GM21529 (cell line): ENCODE measurements around the gene ZNF414.
A peak's percentile ranks its signal among the peaks of the same experiment; 100 is the strongest.

Experiments
- ATAC-seq: cut with Tn5 transposase; IDR thresholded peaks from one replicate; pipeline ENCODE4 v1.9.1; 2021; ENCODE audit not compliant: unreplicated experiment

Gene ZNF414

DNA sequence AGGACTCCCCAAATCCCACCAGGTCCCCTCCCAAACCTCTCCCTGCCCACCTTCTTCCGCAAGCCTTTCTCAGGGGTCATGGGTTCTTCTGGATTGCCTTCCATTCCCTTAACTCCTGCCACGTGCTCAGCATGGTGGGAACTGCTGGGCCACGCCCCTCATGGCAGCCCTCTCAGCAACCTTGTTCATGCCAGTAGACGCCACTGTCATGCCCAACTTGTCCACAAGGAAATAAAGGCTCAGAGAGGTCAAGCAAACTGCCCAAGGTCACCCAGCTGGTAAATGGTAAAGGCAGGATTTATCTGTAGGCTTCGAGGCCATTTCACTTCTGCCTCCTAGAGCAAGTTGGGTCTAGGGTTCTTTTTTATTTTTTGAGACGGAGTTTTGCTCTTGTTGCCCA is 22.4 kb downstream of the ZNF414 start:
- ATAC-seq, result no peak

DNA sequence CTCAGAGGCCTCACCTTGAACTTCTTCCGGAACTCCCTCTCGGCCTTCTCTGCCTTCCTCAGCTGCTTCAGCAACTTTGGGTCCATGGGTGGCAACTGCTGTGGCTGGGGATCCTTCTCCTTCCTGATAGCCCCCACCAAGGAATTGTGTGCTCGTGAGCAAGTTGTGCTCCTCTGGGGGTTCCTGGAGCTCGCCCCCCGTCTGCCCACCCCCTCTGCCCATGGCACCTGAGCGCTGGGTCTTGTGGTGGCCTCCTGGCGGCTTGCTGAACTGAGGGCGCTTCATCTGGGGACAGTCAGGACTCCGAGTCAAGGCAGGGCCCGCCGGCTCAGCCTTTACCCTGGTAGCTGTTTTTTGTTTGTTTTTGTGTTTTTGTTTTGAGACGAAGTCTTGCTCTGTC is 23.1 kb downstream of the ZNF414 start:
- ATAC-seq, result no peak

DNA sequence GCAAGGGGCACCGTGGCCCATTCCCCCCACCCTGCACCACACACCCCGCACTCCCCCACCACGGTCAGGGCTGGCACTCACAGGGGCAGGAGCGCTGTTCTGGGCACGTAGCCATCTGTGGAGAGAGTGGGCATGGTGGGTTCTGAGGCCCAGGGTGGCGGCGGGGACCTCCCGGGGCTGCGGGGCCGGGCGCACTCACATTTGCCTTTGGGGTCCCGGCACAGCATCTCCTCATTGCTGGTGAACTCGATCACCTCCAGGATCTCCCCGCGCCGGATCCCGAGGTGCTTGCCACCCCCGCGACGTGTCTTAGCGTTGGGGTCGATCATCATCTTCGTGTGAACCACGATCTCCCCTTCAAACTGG is 23.6 kb downstream of the ZNF414 start:
- no peak for ATAC-seq

DNA sequence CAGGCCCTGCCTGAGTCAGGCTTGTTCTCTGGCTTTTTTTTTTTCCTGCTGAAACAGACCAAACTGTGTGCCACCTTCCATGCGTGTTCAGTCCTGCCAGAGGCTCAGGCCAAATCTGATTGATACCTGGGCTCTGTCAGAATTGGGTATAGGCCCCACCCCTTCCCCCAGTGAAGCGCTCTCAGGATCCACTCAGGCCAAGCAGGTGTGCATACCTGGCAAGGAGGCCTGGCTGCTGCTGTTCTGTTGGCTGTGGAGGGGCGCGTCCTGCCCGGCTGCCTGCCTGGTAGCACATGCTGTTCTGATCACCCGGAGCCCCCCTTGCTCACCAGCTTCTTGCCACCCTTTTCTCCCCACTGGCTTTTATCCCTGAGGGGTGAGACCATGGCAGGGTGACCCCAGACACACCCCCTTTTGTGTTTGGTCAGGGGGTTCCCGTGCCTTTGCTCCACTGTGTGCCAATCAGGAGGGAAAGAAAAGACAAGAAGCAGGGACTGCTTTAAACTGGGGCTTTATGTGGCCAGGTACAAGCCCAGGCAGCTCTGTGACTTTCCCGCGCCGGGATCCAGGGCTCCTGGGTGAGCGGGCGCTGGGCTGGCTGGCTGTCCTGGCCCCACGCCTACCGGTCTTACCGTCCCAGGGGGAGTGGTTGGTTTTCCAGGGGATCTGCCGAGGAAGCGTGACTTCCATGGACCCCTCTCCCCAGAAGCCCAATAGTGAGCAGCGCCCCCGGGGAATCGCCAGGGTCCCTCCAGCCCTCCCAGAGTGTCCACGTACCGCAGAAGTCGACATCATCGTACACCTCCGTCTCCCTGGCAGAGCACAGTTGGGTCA is 24.2 kb downstream of the ZNF414 start:
- no peak for ATAC-seq

DNA sequence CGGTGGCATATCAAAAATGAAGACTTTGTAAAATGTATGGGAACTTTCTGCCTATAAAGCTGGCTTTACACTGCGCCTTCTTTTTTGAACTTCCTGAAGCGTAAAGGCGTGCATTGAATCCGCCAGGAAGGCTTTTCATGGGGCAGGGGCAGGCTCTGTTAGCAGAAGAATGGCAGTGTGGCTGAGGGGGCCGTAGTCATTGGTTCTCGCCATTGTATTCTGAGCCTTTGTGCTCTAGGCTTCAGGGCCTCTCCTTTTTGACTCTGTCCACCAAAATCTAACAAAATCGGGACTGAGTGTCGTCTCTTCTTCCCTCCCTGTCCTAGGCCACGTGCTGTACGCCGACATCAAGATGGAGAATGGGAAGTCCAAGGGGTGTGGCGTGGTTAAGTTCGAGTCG is 25.6 kb downstream of the ZNF414 start:
- ATAC-seq, result no peak

DNA sequence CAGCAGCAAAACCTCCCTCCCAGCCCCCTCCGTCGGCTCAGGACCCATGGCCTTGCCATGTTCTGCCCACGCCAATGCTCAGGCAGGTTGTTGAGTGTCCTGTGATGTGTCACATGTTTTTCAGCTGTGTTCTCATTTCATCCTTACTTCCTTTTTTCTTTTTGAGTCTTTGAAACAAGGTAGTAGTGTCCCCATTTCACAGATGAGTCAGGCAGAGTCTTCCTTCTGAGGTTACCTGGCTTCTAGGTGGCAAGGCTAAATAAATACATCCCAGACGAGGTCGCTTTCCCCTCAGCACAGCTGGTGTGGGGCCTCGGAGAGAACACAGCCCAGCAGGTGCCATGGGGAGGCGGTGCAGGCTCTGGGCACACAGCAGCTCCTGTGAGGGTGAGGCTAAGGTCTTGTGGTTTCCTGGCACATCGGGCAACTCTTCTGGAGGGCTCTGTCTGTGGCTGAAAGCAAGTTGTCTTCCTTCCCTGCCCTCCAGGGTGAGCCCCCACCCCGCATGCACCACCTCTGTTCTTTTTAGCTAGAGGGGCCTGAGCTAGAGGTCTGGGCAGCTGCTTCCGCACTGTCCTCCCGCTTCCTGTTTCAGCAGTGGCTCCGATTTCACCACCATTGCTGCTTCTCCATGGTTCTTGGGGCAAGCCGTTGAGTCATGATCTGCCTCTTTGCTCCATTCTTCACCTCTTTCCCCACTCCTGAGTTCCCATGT is 26.7 kb downstream of the ZNF414 start:
- ATAC-seq, result peak; percentile 69

DNA sequence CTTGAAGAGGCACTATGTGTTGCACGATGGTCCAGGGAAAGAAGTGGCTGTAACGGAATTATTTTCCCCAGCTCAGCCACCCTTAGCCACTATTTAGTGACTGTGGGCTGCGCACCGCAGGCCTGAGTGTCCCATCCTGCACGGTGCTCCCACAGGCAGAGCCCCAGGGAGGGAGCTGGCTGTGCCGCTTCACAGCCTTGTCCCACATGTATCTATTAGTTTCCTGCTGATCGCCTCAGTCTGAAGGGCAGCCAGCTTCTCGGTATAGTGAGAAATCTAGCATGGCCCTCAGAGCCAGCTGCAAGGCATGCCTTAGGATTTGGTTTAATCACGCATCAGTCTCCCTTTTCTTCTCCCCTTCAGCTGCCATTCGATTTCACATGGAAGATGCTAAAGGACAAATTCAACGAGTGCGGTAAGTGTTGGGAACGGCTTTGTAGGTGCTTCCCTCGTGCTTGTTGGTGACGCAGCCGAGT is 27.3 kb downstream of the ZNF414 start:
- ATAC-seq, result no peak

DNA sequence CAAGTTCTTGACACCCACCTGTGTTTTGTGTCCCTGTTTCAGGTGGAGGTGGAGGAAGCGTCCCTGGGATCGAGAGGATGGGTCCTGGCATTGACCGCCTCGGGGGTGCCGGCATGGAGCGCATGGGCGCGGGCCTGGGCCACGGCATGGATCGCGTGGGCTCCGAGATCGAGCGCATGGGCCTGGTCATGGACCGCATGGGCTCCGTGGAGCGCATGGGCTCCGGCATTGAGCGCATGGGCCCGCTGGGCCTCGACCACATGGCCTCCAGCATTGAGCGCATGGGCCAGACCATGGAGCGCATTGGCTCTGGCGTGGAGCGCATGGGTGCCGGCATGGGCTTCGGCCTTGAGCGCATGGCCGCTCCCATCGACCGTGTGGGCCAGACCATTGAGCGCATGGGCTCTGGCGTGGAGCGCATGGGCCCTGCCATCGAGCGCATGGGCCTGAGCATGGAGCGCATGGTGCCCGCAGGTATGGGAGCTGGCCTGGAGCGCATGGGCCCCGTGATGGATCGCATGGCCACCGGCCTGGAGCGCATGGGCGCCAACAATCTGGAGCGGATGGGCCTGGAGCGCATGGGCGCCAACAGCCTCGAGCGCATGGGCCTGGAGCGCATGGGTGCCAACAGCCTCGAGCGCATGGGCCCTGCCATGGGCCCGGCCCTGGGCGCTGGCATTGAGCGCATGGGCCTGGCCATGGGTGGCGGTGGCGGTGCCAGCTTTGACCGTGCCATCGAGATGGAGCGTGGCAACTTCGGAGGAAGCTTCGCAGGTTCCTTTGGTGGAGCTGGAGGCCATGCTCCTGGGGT is 28.2 kb downstream of the ZNF414 start:
- ATAC-seq, result no peak

DNA sequence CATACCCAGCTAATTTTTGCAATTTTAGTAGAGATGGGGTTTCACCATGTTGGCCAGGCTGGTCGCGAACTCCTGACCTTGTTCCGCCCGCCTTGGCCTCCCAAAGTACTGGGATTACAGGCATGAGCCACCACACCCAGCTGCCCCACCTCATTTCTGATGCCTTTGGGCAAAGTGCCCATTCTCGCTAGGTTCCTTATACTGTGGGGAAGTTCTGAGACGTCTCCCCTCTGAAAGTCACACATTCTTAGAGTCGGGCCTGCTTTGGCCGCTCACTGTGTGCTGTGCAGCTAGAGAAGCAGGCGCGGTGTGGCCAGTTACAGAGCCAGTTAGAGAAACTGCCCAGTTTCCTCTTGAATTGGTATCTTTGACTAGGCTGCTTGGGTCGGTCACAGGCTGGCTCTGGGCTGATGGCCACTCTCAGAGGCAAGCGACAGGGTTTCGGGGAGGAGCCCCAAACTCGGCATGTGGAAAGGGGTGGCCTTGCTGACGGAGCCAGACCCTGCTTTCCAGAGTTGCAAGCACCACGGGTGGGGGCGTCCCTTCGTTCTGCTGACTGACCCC is 29.6 kb downstream of the ZNF414 start:
- ATAC-seq, result no peak

DNA sequence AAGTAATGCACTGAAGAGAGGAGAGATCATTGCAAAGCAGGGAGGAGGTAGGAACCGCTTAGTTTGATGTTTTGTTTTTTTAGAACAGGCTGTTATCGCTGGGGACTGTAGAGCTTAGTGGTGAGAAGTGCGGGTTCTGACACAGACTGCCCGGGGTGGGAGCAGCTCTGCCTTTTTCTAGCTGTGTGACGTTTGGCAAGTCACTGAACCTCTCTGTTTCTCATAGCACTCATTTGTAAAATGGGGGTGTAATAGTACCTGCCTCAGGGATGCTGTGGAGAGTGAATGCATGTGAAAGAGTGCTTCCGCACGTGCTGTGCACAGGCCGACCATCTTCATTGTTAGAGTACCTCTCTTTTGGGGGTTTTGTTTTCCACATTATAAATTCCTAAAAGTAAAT is 30.8 kb downstream of the ZNF414 start:
- ATAC-seq, result no peak

DNA sequence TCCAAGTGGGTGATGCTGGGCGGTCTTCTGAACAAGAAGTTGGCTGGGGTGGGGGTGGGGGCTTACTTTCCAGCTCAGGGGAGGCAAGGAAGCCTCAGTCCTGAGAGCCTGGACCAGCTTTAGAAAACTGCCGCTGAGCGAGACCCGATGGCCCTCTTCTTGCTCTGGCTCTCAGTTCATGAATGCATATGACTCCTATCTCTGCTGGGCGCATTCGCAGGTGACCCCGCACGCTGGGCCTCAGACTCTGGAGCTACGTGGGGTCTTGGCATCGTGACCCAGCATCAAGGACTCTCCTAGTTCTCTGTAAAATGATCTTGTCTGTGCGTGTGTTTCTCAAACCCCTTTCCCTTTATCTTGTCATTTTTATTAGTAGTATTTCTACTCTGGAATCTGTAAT is 31.3 kb downstream of the ZNF414 start:
- ATAC-seq, result no peak

DNA sequence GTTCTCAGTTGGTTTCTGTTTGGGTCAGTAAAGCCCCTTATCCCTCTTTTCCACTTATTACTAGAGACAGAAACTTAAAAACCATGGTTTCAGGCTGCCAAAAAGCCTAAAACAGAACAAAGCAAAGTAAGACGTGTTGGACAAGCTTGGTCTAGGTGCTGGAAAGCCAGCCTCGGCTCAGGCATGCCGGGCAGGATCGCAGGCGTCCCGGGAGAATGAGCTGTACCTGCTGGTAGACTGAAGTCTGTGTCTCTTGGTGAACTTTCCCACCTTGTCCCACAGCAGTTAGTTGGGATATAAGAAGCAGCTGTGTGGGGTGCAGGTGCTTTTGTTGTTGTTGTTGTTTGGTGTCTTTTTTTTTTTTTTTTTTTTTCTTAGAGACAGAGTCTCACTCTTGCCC is 32.4 kb downstream of the ZNF414 start:
- ATAC-seq, result no peak

DNA sequence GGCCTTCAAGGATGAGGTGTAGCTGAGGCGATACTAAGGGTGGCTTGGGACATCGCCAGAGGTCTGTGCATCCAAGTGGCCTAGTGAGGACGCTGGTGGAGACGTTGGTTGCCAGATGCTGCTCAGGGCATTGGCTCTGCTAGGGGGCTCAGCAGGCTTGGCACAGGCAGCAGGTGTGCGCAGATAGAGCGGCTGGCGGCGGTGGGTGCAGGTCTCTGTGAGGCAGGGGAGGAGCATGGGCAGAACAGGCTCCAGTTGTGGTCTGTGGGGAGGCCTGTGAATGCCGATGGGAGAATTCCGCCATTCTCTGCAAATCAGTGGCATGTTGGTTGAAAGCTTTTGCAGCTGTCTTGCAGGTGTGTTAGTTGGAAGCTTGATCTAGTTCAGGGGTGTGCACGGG is 32.8 kb downstream of the ZNF414 start:
- no peak for ATAC-seq

DNA sequence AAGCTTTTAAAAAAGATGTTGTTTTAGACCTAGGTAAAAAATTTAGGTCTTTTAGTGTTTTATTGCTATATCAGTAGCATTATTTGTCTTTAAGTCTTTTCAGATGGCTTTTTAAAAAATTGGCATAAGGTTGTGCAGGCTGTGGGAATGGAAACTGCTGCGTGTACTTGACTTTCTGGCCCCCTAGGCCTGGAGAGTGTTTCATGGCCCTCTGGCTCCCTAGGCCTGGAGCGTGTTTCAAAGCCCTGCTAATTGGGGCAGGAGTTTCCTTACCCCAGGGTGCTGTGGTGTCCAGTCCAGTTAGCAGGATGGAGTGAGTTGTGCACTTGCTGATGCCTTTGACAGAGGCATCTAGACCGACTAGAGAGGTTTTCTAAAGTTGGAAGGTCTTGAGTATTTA is 35.4 kb downstream of the ZNF414 start:
- ATAC-seq, result no peak

DNA sequence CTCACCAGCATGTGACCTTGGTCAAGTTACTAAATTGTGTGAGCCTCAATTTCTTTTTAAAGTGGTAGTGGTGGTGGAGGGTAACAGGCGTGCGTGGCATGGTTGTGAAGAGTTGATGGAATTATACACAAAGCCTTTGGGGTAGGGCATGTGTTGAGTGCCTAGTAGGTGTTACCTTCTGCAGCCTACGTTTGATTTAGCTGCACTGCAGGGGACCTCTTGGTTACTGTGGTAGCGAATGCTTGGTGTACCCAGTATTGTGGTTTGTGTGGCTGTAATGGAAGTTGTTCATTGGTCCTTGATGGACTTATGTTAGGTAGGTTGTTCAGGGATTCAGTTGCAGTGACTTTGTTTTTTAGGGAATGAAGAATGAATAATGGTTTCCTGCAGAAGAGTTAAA is 36.1 kb downstream of the ZNF414 start:
- no peak for ATAC-seq

DNA sequence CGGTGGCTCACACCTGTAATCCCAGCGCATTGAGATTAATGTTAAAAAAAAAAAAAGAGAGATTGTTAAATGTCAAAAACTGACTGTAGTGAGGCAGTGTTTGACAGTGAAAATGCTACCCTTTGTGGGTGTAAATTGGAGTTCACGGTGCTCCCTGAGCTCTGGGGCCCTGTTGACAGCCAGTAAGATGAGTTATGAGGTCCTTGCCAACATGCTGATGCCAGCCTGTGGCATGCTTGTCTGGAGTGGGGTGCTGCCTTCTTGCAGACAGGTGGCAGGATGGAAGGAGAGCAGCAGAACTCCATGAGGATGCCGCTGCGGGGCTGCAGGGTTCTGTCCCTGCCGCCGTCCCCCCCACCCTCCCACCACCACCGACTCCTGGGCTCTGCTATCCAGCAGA is 37.4 kb downstream of the ZNF414 start:
- no peak for ATAC-seq

DNA sequence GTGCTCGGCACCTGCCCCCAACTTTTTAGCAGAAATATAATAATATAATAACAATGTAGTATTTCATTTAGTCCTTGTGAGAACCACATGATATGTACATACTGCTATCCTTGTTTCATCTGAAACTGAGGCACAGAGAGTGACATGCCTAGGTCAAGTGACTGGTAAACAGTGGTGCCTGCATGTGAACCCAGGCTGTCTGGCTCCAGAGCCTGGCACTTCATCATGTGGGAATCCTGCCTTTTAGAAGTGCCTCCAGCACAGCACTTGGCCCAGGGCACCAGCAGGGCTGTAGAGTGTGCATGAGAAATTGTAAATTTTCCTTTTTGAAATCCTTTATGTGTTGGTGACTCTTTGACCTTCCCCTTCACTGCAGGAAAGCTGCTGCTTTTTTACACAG is 39.0 kb downstream of the ZNF414 start:
- no peak for ATAC-seq

DNA sequence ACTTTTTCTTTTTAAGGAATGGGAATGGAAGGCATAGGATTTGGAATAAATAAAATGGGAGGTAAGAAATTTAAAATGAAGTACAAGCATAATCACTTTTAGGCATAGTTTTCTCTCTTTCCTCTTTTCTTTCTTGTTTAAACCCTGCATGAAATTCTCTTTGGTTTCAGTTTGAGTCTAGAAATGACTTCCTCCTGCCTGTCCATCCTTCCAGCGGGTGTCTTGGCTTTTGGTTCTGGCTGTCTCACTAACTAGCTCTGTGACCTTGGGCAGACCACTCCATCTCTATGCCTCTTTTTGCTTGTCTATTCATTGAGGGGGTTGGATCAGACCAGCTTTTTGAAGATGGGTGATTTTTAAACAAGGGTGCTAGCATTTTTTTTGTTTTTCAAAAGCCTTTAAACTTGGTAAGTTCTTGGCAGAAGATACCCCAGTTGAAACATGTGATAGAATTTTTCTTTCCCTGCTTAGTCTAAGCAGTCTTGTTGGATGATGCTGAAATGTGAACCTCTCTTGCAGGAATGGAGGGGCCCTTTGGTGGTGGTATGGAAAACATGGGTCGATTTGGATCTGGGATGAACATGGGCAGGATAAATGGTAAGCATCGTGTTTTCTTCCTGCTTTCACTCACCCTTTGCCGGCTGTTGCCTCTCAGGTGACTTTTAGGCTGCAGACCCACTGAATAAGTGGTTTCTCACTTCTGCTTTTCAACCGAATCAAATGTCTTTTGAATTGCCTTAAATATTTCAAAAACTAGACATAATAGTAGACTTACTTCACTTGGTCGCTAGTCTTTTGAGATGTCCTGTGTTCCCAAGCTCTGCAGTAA is 40.1 kb downstream of the ZNF414 start:
- peak; percentile 61 for ATAC-seq

DNA sequence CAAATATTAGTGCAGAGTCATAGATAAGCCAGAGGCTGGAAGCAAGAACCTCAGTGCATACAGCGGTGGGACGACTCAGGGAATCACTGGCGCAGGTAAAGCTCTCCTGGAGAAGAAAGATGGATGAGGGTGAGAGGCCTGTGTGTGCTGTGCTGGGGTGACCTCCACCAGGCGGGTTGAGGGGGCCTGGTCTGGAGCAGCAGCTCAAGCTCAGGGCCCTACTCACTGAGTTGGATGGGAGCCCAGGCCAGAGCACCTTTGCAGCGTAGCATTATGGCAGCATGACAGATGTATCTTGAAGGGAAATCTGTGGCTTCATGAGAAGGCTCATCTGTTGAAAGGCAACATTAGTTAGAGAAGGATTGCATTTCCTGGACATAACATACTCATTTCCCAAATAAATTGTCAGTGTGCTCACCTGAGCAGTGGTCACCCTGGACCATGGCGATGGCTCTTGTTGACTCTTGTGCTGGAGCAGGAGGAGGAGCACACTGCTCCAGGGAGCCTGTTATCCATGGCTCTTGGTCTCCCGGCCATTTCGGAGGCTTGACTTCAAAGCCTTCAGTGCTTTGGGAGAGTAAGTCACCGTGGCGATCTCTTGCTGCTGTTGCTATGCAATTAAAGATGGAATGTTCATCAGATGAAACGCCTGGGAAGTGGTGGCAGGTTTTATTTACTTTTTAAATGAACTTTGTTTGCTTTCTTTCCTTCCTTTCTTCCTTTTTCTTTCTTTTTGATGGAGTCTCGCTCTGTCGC is 44.2 kb downstream of the ZNF414 start:
- ATAC-seq, result no peak
